DOHH2 (cell line): ENCODE measurements around the gene BIN1.

Experiments
- CTCF ChIP-seq: fragments of 200-600 bp; sonication (generic); IDR thresholded peaks from one replicate; pipeline ENCODE4 v1.5.1; 2014; ENCODE audit warnings: antibody characterized with exemption, mild to moderate bottlenecking, low read depth, low read length; ENCODE audit not compliant: poor library complexity, severe bottlenecking
- EZH2phosphoT487 ChIP-seq: fragments of 200-600 bp; sonication (generic); IDR thresholded peaks from 2 replicates; pipeline ENCODE4 v1.6.1; 2017; ENCODE audit warnings: borderline replicate concordance, mild to moderate bottlenecking, antibody characterized with exemption, low read length, moderate library complexity, mixed read lengths

DNA sequence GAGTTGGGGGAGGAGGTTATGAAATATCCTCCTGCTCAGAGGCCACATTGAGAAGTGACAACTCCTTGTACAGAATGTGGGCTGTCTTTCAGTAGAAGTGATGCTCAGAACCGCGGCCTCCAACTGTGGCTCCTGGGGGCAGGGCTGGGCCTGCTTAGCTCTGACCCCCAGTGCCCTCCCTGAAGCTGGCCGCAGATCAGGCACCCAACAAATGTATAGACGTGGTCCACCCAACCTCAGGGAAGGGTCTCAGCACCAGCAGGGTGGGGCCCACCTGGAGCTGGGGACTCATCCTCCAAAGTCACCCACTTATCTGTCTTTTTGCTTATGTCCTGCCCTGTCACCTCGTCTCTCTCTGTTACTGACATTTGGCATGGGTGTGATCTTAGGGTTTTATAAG is 11.1 kb upstream of the BIN1 start:
- TF ChIP-seq CTCF (no peak), EZH2phosphoT487 (no peak)
